WTC11 (cell line): ENCODE results near the gene SLC66A2. TPM values are rescaled to one million over a fixed set of nuclear protein-coding genes. Genes with fewer than 3 reads are reported as not detected.

ENCODE experiments used
- ATAC-seq: fragments of 200-7000 bp; cut with Tn5 transposase; 2 replicates; pipeline ENCODE4 v1.10.0; 2021; ENCODE audit warnings: mild to moderate bottlenecking, moderate library complexity
- CTCF ChIA-PET: fragments of 300-600 bp; sonication (Branson Sonifier 250); formaldehyde crosslinking; loops from one replicate; lab custom pipeline; 2021; ENCODE audit warnings: antibody characterized with exemption; lab: Charles Lee
- POLR2A ChIA-PET: fragments of 350-600 bp; sonication (Branson Sonifier 250); formaldehyde crosslinking; loops from one replicate; lab custom pipeline; 2021; ENCODE audit warnings: antibody characterized with exemption; lab: Charles Lee
- DNase-seq: peaks from one replicate; pipeline ENCODE4 v3.0.0; 2021; ENCODE audit warnings: low spot score
- H3K27ac Mint-ChIP-seq: 2 replicates; pipeline ENCODE4 v1.8.0; 2021; ENCODE audit warnings: mixed read lengths
- H3K27me3 Mint-ChIP-seq: 2 replicates; pipeline ENCODE4 v1.8.0; 2021; ENCODE audit warnings: low read depth, mild to moderate bottlenecking, moderate library complexity, mixed read lengths
- H3K36me3 Mint-ChIP-seq: 2 replicates; pipeline ENCODE4 v1.8.0; 2021; ENCODE audit warnings: mixed read lengths
- H3K4me1 Mint-ChIP-seq: 2 replicates; pipeline ENCODE4 v1.8.0; 2022; ENCODE audit warnings: mixed read lengths
- H3K4me3 Mint-ChIP-seq: 2 replicates; pipeline ENCODE4 v1.8.0; 2021; ENCODE audit warnings: mild to moderate bottlenecking, moderate library complexity, mixed read lengths
- H3K9me3 Mint-ChIP-seq: 2 replicates; pipeline ENCODE4 v1.8.0; 2021; ENCODE audit warnings: mixed read lengths
- AR ChIP-seq: fragments of 250-450 bp; sonication (Bioruptor Pico); IDR thresholded peaks from 2 replicates; pipeline ENCODE4 v1.9.0; 2021; ENCODE audit warnings: mild to moderate bottlenecking
- ATF1 ChIP-seq: sonication (generic); formaldehyde crosslinking; IDR thresholded peaks from 2 replicates; pipeline ENCODE4 v1.8.1; 2023; ENCODE audit warnings: mild to moderate bottlenecking, moderate library complexity, missing genetic modification reagents
- ATF2 ChIP-seq: sonication (generic); formaldehyde crosslinking; IDR thresholded peaks from 2 replicates; pipeline ENCODE4 v1.8.1; 2022; ENCODE audit warnings: low read depth, missing genetic modification reagents, borderline replicate concordance
- ATF6 ChIP-seq: sonication (generic); formaldehyde crosslinking; IDR thresholded peaks from 2 replicates; pipeline ENCODE4 v1.8.1; 2023; ENCODE audit warnings: mild to moderate bottlenecking, missing genetic modification reagents
- CBFB ChIP-seq: sonication (generic); formaldehyde crosslinking; IDR thresholded peaks from 2 replicates; pipeline ENCODE4 v1.8.1; 2022; ENCODE audit warnings: mild to moderate bottlenecking, low read depth, missing genetic modification reagents
- E2F5 ChIP-seq: sonication (generic); formaldehyde crosslinking; IDR thresholded peaks from 2 replicates; pipeline ENCODE4 v1.8.1; 2022; ENCODE audit warnings: mild to moderate bottlenecking, moderate library complexity, missing genetic modification reagents
- ELF4 ChIP-seq: sonication (generic); formaldehyde crosslinking; IDR thresholded peaks from 2 replicates; pipeline ENCODE4 v1.8.1; 2022; ENCODE audit warnings: low read depth, mild to moderate bottlenecking, moderate library complexity, missing genetic modification reagents
- ERG ChIP-seq: fragments of 250-450 bp; sonication (Bioruptor Pico); IDR thresholded peaks from 2 replicates; pipeline ENCODE4 v1.8.0; 2021; ENCODE audit warnings: mild to moderate bottlenecking
- GTF2I ChIP-seq: fragments of 250-450 bp; sonication (Bioruptor Pico); conservative IDR thresholded peaks from 2 replicates; pipeline ENCODE4 v1.4.0; 2021; ENCODE audit warnings: mild to moderate bottlenecking
- JAZF1 ChIP-seq: fragments of 250-450 bp; sonication (Bioruptor Pico); IDR thresholded peaks from 2 replicates; pipeline ENCODE4 v1.9.0; 2021; ENCODE audit warnings: moderate library complexity, mild to moderate bottlenecking, inconsistent platforms
- NFYB ChIP-seq: sonication (generic); formaldehyde crosslinking; conservative IDR thresholded peaks from 2 replicates; pipeline ENCODE4 v1.8.0; 2022; ENCODE audit warnings: low read depth, missing genetic modification reagents
- PRRX2 ChIP-seq: fragments of 250-450 bp; sonication (Bioruptor Pico); IDR thresholded peaks from 2 replicates; pipeline ENCODE4 v1.8.0; 2021; ENCODE audit warnings: mild to moderate bottlenecking
- RELA ChIP-seq: sonication (generic); formaldehyde crosslinking; IDR thresholded peaks from 2 replicates; pipeline ENCODE4 v1.8.1; 2022; ENCODE audit warnings: missing genetic modification reagents, mild to moderate bottlenecking, borderline replicate concordance
- SP1 ChIP-seq: sonication (generic); formaldehyde crosslinking; conservative IDR thresholded peaks from 2 replicates; pipeline ENCODE4 v1.8.1; 2022; ENCODE audit warnings: missing genetic modification reagents
- TCF7 ChIP-seq: sonication (generic); formaldehyde crosslinking; IDR thresholded peaks from 2 replicates; pipeline ENCODE4 v1.8.0; 2022; ENCODE audit warnings: mild to moderate bottlenecking, low read depth, missing genetic modification reagents, moderate library complexity
- TEAD1 ChIP-seq: sonication (generic); formaldehyde crosslinking; IDR thresholded peaks from 2 replicates; pipeline ENCODE4 v1.8.0; 2022; ENCODE audit warnings: mild to moderate bottlenecking, missing genetic modification reagents
- ZNF396 ChIP-seq: fragments of 250-450 bp; sonication (Bioruptor Pico); IDR thresholded peaks from 2 replicates; pipeline ENCODE4 v1.8.0; 2021; ENCODE audit warnings: mild to moderate bottlenecking, moderate library complexity, borderline replicate concordance
- ZNF416 ChIP-seq: fragments of 250-450 bp; sonication (Bioruptor Pico); IDR thresholded peaks from 2 replicates; pipeline ENCODE4 v1.9.0; 2021; ENCODE audit warnings: mild to moderate bottlenecking, inconsistent platforms
- ZNF423 ChIP-seq: fragments of 250-450 bp; sonication (Bioruptor Pico); IDR thresholded peaks from 2 replicates; pipeline ENCODE4 v2.1.2; 2022; ENCODE audit warnings: mild to moderate bottlenecking, moderate library complexity
- ZNF425 ChIP-seq: fragments of 250-450 bp; sonication (Bioruptor Pico); conservative IDR thresholded peaks from 2 replicates; pipeline ENCODE4 v1.9.0; 2021; ENCODE audit warnings: mild to moderate bottlenecking
- ZSCAN18 ChIP-seq: fragments of 250-450 bp; sonication (Bioruptor Pico); IDR thresholded peaks from 2 replicates; pipeline ENCODE4 v2.1.2; 2022; ENCODE audit warnings: mild to moderate bottlenecking, moderate library complexity
- total RNA-seq: library from RNA; stranded (reverse); gene quantifications from 3 replicates; pipeline ENCODE4 v1.2.3, GENCODE V29; 2021

Gene SLC66A2
- total RNA-seq, 1 experiment from 2014 or later = 20.9 TPM

GRCh38 chr18:79932907-79933306, 18.5 kb downstream of the SLC66A2 start:
- no peak for ATAC-seq
- Mint-ChIP-seq H3K4me1 (peaks cover 8% of the 10 kb centered on the region), H3K27ac (no peak overlapping the region), H3K27me3 (no peaks in the 10 kb centered on the region; the same call in 1 of the 2 replicates), H3K4me3 (no peak overlapping the region), H3K9me3 (peaks cover 50% of the 10 kb centered on the region), H3K36me3 (peaks cover 38% of the 10 kb centered on the region)
- POLR2A ChIA-PET = no interaction called here
- no peak for DNase-seq
- TF ChIP-seq AR (no peak), TCF7 (CRISPR knock-in tag) (no peak), ZNF416 (CRISPR knock-in tag) (no peak), ATF6 (no peak), PRRX2 (CRISPR knock-in tag) (no peak), ELF4 (CRISPR knock-in tag) (no peak), ATF1 (CRISPR knock-in tag) (no peak), GTF2I (CRISPR knock-in tag) (no peak)
- CTCF ChIA-PET = no interaction called here

GRCh38 chr18:79931475-79931874, 20.0 kb downstream of the SLC66A2 start:
- no peak for DNase-seq
- Mint-ChIP-seq H3K27me3 (no peaks in the 10 kb centered on the region; the same call in 1 of the 2 replicates), H3K4me3 (no peak overlapping the region), H3K36me3 (peaks cover 38% of the 10 kb centered on the region), H3K27ac (no peak overlapping the region), H3K4me1 (peaks cover 15% of the 10 kb centered on the region), H3K9me3 (peaks cover 50% of the 10 kb centered on the region)
- ChIA-PET POLR2A (no interaction called here), CTCF (no interaction called here)
- no peak for ATAC-seq
- TF ChIP-seq ZNF425 (no peak), E2F5 (no peak), RELA (CRISPR knock-in tag) (no peak), JAZF1 (CRISPR knock-in tag) (no peak), ZSCAN18 (CRISPR knock-in tag) (no peak), SP1 (no peak), ERG (CRISPR knock-in tag) (no peak), ZNF423 (CRISPR knock-in tag) (no peak), CBFB (CRISPR knock-in tag) (no peak), ATF6 (no peak), ZNF416 (CRISPR knock-in tag) (no peak), NFYB (CRISPR knock-in tag) (no peak), ZNF396 (no peak), TEAD1 (no peak), ATF2 (CRISPR knock-in tag) (no peak)
